HepG2 (cell line): ENCODE results near the gene GSK3A. TPM values are rescaled to one million over a fixed set of nuclear protein-coding genes. Genes with fewer than 3 reads are reported as not detected.
A peak's percentile ranks its signal among the peaks of the same experiment; 100 is the strongest.

Experiments used
- BHLHE40 ChIP-seq: IDR thresholded peaks from 2 replicates; pipeline ENCODE4 v1.6.1; 2011; ENCODE audit warnings: low read length, improper control_type of control experiment
- DDIT3 ChIP-seq: sonication (generic); formaldehyde crosslinking; IDR thresholded peaks from 2 replicates; pipeline ENCODE4 v1.4.0; 2020; ENCODE audit warnings: mild to moderate bottlenecking, missing genetic modification reagents
- DR1 ChIP-seq: sonication (generic); formaldehyde crosslinking; IDR thresholded peaks from 2 replicates; pipeline ENCODE4 v1.8.0; 2021; ENCODE audit warnings: mild to moderate bottlenecking, missing genetic modification reagents, inconsistent platforms
- E2F1 ChIP-seq: sonication (generic); formaldehyde crosslinking; IDR thresholded peaks from 2 replicates; pipeline ENCODE4 v1.5.0; 2020; ENCODE audit warnings: missing genetic modification reagents
- ETV5 ChIP-seq: IDR thresholded peaks from 2 replicates; pipeline ENCODE4 v1.6.1; 2018; ENCODE audit warnings: missing biosample characterization, missing genetic modification reagents, inconsistent platforms, borderline replicate concordance
- FOSL2 ChIP-seq: sonication (generic); formaldehyde crosslinking; IDR thresholded peaks from 2 replicates; pipeline ENCODE4 v1.4.0; 2020; ENCODE audit warnings: missing genetic modification reagents
- KLF16 ChIP-seq, 2 experiments: sonication (generic) in 1 of 2; formaldehyde crosslinking in 1 of 2; IDR thresholded peaks; 2 replicates each; pipeline versions ENCODE4 v1.6.1 to v1.8.0; 2016 to 2023; ENCODE audit warnings: missing genetic modification reagents in 2 of 2, missing compliant biosample characterization in 1 of 2
- PHB2 ChIP-seq: fragments of 450-650 bp; IDR thresholded peaks from 2 replicates; pipeline ENCODE4 v1.6.1; 2018; ENCODE audit not compliant: partially characterized antibody
- RNF2 ChIP-seq: fragments of 450-650 bp; conservative IDR thresholded peaks from 2 replicates; pipeline ENCODE4 v1.6.1; 2016; ENCODE audit warnings: low read depth
- SRY ChIP-seq: sonication (generic); formaldehyde crosslinking; IDR thresholded peaks from 2 replicates; pipeline ENCODE4 v1.8.0; 2022; ENCODE audit warnings: mild to moderate bottlenecking, missing genetic modification reagents
- THYN1 ChIP-seq: sonication (generic); formaldehyde crosslinking; IDR thresholded peaks from 2 replicates; pipeline ENCODE4 v1.8.1; 2023; ENCODE audit warnings: low read depth, mild to moderate bottlenecking, moderate library complexity, missing genetic modification reagents, borderline replicate concordance
- TP53 ChIP-seq: sonication (generic); formaldehyde crosslinking; conservative IDR thresholded peaks from 2 replicates; pipeline ENCODE4 v1.4.0; 2020; ENCODE audit warnings: missing genetic modification reagents
- TRIM24 ChIP-seq: sonication (generic); formaldehyde crosslinking; IDR thresholded peaks from 2 replicates; pipeline ENCODE4 v1.8.0; 2022; ENCODE audit warnings: mild to moderate bottlenecking, missing genetic modification reagents
- ZBTB33 ChIP-seq: sonication (generic); formaldehyde crosslinking; IDR thresholded peaks from 2 replicates; pipeline ENCODE4 v1.4.0; 2020; ENCODE audit warnings: missing genetic modification reagents
- ZBTB7A ChIP-seq: sonication (generic); formaldehyde crosslinking; IDR thresholded peaks from 2 replicates; pipeline ENCODE4 v1.8.0; 2022; ENCODE audit warnings: mild to moderate bottlenecking, missing genetic modification reagents
- ZFX ChIP-seq: sonication (generic); formaldehyde crosslinking; IDR thresholded peaks from 2 replicates; pipeline ENCODE4 v1.4.0; 2020; ENCODE audit warnings: mild to moderate bottlenecking, low read depth, missing genetic modification reagents, moderate library complexity
- ZNF44 ChIP-seq: sonication (generic); formaldehyde crosslinking; IDR thresholded peaks from 2 replicates; pipeline ENCODE4 v1.5.1; 2020; ENCODE audit warnings: mild to moderate bottlenecking, missing genetic modification reagents
- ZNF484 ChIP-seq: sonication (generic); formaldehyde crosslinking; IDR thresholded peaks from 2 replicates; pipeline ENCODE4 v1.5.1; 2020; ENCODE audit warnings: mild to moderate bottlenecking, low read depth, missing genetic modification reagents, borderline replicate concordance
- ZNF562 ChIP-seq: sonication (generic); formaldehyde crosslinking; IDR thresholded peaks from 2 replicates; pipeline ENCODE4 v1.8.0; 2022; ENCODE audit warnings: missing genetic modification reagents, borderline replicate concordance
- ZNF782 ChIP-seq: sonication (generic); formaldehyde crosslinking; IDR thresholded peaks from 2 replicates; pipeline ENCODE4 v1.4.0; 2020; ENCODE audit warnings: missing genetic modification reagents, mild to moderate bottlenecking, borderline replicate concordance
- ZSCAN22 ChIP-seq: sonication (generic); formaldehyde crosslinking; IDR thresholded peaks from 2 replicates; pipeline ENCODE4 v1.4.0; 2020; ENCODE audit warnings: mild to moderate bottlenecking, missing genetic modification reagents
- polyA plus RNA-seq, 8 experiments: library from polyadenylated mRNA; depleted of rRNA in 3 of 8; stranded (reverse) in 7 of 8; unstranded in 1 of 8; fragments of >200 nt; fragmentation: Illumina TruSeq in 4 of 8; extraction: Trizol in 4 of 8; gene quantifications; 2 replicates each; pipeline versions ENCODE4 v1.2.1 to v1.2.3, GENCODE V29; 2011 to 2016; ENCODE audit warnings: low read depth in 4 of 8, missing spikeins in 1 of 8, mixed read lengths in 1 of 8; ENCODE audit not compliant: insufficient read depth in 1 of 8
- total RNA-seq, 5 experiments: library from RNA; depleted of rRNA; stranded (reverse); fragments of >200 nt; fragmentation: Illumina TruSeq; extraction: Trizol; gene quantifications; 2 replicates each; pipeline ENCODE4 v1.2.3, GENCODE V29; 2016; ENCODE audit warnings: low read depth in 1 of 5
- TF ChIP-seq, protein P1 (sequence below): sonication (generic); formaldehyde crosslinking; IDR thresholded peaks from 2 replicates; pipeline ENCODE4 v1.4.0; 2020; ENCODE audit warnings: missing genetic modification reagents
- TF ChIP-seq, protein P2 (sequence below): sonication (generic); formaldehyde crosslinking; IDR thresholded peaks from 2 replicates; pipeline ENCODE4 v1.5.1; 2020; ENCODE audit warnings: mild to moderate bottlenecking, moderate library complexity, missing genetic modification reagents

The GSK3A gene
- total and polyA plus RNA-seq, 2 of the 13 experiments (the other 11 are each of a cell fraction or from before 2014, with no cell fraction given), result 16.9 to 52.5 TPM

DNA sequence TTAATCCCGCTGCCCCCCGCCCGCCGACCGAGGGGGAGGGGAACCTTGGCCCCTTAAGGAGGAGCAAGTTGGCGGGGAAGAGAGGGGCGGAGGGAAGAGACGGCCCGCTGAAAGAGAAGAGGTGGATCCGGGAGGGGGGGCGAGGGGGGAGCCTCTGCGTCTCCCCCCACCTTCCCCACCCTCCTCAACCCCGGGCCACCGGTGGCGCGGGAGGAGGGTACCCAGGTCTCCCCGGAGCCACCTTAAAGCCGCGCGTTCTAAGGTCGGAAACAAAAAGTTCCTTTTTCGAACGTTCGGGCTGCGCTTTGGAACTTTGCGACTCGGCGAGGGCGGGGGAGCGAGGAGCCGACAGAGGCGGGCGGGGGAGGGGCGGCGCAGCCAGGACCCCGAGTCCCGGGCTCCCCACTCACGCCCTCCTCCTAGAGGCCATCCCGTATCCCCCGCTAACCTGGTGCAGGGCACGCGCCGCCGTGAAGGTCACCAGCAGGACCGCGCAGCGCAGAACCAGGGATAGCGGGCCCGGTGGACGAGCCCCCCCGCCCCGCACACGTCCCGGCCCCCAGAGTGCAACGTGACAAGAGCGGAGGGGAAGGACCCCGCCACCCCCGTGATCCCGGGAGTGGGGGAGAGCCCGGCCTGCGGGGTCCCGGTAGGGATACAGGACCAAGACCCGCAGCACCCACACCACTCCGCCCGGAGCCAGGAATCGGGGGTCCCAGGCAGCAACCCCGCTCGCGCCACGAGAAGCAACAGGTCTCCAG lies 11.9 kb upstream of the GSK3A start (continued):
- TF ChIP-seq ZNF484 (CRISPR knock-in tag) (no peak), ZFX (CRISPR knock-in tag) (peak; percentile 43; the same call in 1 of the 2 replicates), FOSL2 (CRISPR knock-in tag) (no peak), ZNF562 (no peak), E2F1 (no peak), ZNF44 (no peak), ETV5 (CRISPR knock-in tag) (no peak), ZNF782 (0 out of 2 replicates have a peak, but pooled peaks have one; percentile 18), THYN1 (CRISPR knock-in tag) (no peak), KLF16 (CRISPR knock-in tag; IDR thresholded peaks at IDR 0.05) (0 out of 4 replicates have a peak, but pooled peaks of 1 of the 2 experiments have one; percentile 43), TRIM24 (CRISPR knock-in tag) (no peak), SRY (CRISPR knock-in tag) (no peak), TP53 (no peak), DDIT3 (CRISPR knock-in tag) (no peak), BHLHE40 (no peak), ZSCAN22 (CRISPR knock-in tag) (no peak; the same call in 1 of the 2 replicates), ZBTB33 (no peak), PHB2 (no peak), ZBTB7A (CRISPR knock-in tag) (peak; percentile 11; the same call in 1 of the 2 replicates), DR1 (CRISPR knock-in tag) (no peak), RNF2 (no peak)
- TF ChIP-seq, protein P1, sequence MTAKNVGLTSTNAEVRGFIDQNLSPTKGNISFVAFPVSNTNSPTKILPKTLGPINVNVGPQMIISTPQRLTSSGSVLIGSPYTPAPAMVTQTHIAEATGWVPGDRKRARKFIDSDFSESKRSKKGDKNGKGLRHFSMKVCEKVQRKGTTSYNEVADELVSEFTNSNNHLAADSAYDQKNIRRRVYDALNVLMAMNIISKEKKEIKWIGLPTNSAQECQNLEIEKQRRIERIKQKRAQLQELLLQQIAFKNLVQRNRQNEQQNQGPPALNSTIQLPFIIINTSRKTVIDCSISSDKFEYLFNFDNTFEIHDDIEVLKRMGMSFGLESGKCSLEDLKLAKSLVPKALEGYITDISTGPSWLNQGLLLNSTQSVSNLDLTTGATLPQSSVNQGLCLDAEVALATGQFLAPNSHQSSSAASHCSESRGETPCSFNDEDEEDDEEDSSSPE (CRISPR knock-in tag), result 0 out of 2 replicates have a peak, but pooled peaks have one; percentile 38
- TF ChIP-seq, protein P2, sequence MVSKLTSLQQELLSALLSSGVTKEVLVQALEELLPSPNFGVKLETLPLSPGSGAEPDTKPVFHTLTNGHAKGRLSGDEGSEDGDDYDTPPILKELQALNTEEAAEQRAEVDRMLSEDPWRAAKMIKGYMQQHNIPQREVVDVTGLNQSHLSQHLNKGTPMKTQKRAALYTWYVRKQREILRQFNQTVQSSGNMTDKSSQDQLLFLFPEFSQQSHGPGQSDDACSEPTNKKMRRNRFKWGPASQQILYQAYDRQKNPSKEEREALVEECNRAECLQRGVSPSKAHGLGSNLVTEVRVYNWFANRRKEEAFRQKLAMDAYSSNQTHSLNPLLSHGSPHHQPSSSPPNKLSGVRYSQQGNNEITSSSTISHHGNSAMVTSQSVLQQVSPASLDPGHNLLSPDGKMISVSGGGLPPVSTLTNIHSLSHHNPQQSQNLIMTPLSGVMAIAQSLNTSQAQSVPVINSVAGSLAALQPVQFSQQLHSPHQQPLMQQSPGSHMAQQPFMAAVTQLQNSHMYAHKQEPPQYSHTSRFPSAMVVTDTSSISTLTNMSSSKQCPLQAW (CRISPR knock-in tag), result 0 out of 2 replicates have a peak, but pooled peaks have one; percentile 4
